ENCODE measurements around the gene CASP4.
A peak's percentile ranks its signal among the peaks of the same experiment; 100 is the strongest.

CASP4 gene

GRCh38 chr11:104968355-104968855 is at the start of gene CASP4:
Gene CASP4, minus strand, starts transcription at chr11:104968574. Its CDS starts 49 bp downstream, at chr11:104968525.
- Histone ChIP-seq H3K9me3 (ENCODE audit: control insufficient read depth in 5 of 5, low read length in 5 of 5) (peaks cover 0 to 9% (median 0%) of the 10 kb centered on the region in 5 donors), H3K4me1 (ENCODE audit: control insufficient read depth in 5 of 5, insufficient read depth in 5 of 5, low read length in 5 of 5) (peaks cover 0 to 40% (median 27%) of the 10 kb centered on the region in 5 donors), H3K27ac (ENCODE audit: low read depth, low read length) (peak within 1 kb of the TSS; percentile 92), H3K36me3 (ENCODE audit: control insufficient read depth in 5 of 5, insufficient read depth in 5 of 5, low read length in 5 of 5) (no peaks in the 10 kb centered on the region), H3K27me3 (ENCODE audit: control insufficient read depth in 5 of 5, insufficient read depth in 4 of 5, low read length in 5 of 5) (no peaks in the 10 kb centered on the region), H3K4me3 (ENCODE audit: low read depth in 1 of 5, low read length in 5 of 5) (peak within 1 kb of the TSS; percentile 75 to 94 (median 84)), H3K9ac (ENCODE audit: low read length in 5 of 5) (peak within 1 kb of the TSS; percentile 57 to 98 (median 87))

GRCh38 chr11:105007463-105007862 is 39.1 kb upstream of the CASP4 start:
- Histone ChIP-seq H3K36me3 (ENCODE audit: control insufficient read depth in 5 of 5, insufficient read depth in 5 of 5, low read length in 5 of 5) (no peaks in the 10 kb centered on the region), H3K4me3 (ENCODE audit: low read depth in 1 of 5, low read length in 5 of 5) (no peak overlapping the region), H3K27me3 (ENCODE audit: control insufficient read depth in 5 of 5, insufficient read depth in 4 of 5, low read length in 5 of 5) (no peaks in the 10 kb centered on the region), H3K27ac (ENCODE audit: low read depth, low read length) (no peak overlapping the region), H3K4me1 (ENCODE audit: control insufficient read depth in 5 of 5, insufficient read depth in 5 of 5, low read length in 5 of 5) (no peaks in the 10 kb centered on the region), H3K9me3 (ENCODE audit: control insufficient read depth in 5 of 5, low read length in 5 of 5) (no peaks in the 10 kb centered on the region), H3K9ac (ENCODE audit: low read length in 5 of 5) (no peak overlapping the region)

DNA sequence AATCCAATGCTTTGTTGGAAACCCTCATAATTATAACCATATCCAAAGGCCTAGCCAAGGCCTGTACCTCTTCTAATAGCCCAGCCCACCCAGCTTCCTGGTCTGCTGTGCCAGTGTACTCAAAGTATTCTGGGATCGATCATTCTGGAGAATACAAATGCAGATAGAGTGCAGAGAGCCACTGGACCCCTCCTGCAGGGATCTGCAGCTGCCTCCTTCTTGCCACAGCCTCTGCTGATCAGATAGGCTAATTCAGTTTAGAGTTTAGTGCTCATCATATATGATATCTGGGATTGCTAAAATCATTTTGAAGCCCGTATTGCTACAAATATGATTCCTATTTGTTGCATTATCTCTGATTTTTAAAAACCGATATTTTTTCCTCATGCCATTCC is 37.1 kb upstream of the CASP4 start:
- H3K4me3 ChIP-seq (ENCODE audit: low read depth in 1 of 5, low read length in 5 of 5): no peak overlapping the region
- no peaks in the 10 kb centered on the region for H3K36me3 ChIP-seq (ENCODE audit: control insufficient read depth in 5 of 5, insufficient read depth in 5 of 5, low read length in 5 of 5)
- H3K4me1 ChIP-seq (ENCODE audit: control insufficient read depth in 5 of 5, insufficient read depth in 5 of 5, low read length in 5 of 5): peaks cover 0 to 4% (median 0%) of the 10 kb centered on the region in 5 donors
- H3K9me3 ChIP-seq (ENCODE audit: control insufficient read depth in 5 of 5, low read length in 5 of 5): no peaks in the 10 kb centered on the region
- H3K9ac ChIP-seq (ENCODE audit: low read length in 5 of 5): no peak overlapping the region
- H3K27ac ChIP-seq (ENCODE audit: low read depth, low read length): no peak overlapping the region
- H3K27me3 ChIP-seq (ENCODE audit: control insufficient read depth in 5 of 5, insufficient read depth in 4 of 5, low read length in 5 of 5): no peaks in the 10 kb centered on the region

- H3K9me3 ChIP-seq (ENCODE audit: control insufficient read depth in 5 of 5, low read length in 5 of 5): no peaks in the 10 kb centered on the region
- no peak overlapping the region for H3K9ac ChIP-seq (ENCODE audit: low read length in 5 of 5)
- no peak overlapping the region for H3K27ac ChIP-seq (ENCODE audit: low read depth, low read length)
- H3K36me3 ChIP-seq (ENCODE audit: control insufficient read depth in 5 of 5, insufficient read depth in 5 of 5, low read length in 5 of 5): no peaks in the 10 kb centered on the region
- H3K4me3 ChIP-seq (ENCODE audit: low read depth in 1 of 5, low read length in 5 of 5): no peak overlapping the region
- peaks cover 0 to 4% (median 0%) of the 10 kb centered on the region in 5 donors for H3K4me1 ChIP-seq (ENCODE audit: control insufficient read depth in 5 of 5, insufficient read depth in 5 of 5, low read length in 5 of 5)
- H3K27me3 ChIP-seq (ENCODE audit: control insufficient read depth in 5 of 5, insufficient read depth in 4 of 5, low read length in 5 of 5): no peaks in the 10 kb centered on the region
Observed at GRCh38 chr11:105004021-105004420, 35.6 kb upstream of the CASP4 start.

- Histone ChIP-seq H3K9me3 (ENCODE audit: control insufficient read depth in 5 of 5, low read length in 5 of 5) (no peaks in the 10 kb centered on the region), H3K36me3 (ENCODE audit: control insufficient read depth in 5 of 5, insufficient read depth in 5 of 5, low read length in 5 of 5) (no peaks in the 10 kb centered on the region), H3K4me3 (ENCODE audit: low read depth in 1 of 5, low read length in 5 of 5) (no peak overlapping the region), H3K4me1 (ENCODE audit: control insufficient read depth in 5 of 5, insufficient read depth in 5 of 5, low read length in 5 of 5) (peaks cover 0 to 4% (median 0%) of the 10 kb centered on the region in 5 donors), H3K27ac (ENCODE audit: low read depth, low read length) (no peak overlapping the region), H3K9ac (ENCODE audit: low read length in 5 of 5) (no peak overlapping the region), H3K27me3 (ENCODE audit: control insufficient read depth in 5 of 5, insufficient read depth in 4 of 5, low read length in 5 of 5) (no peaks in the 10 kb centered on the region)
Observed at GRCh38 chr11:105003151-105003550, 34.8 kb upstream of the CASP4 start.

DNA sequence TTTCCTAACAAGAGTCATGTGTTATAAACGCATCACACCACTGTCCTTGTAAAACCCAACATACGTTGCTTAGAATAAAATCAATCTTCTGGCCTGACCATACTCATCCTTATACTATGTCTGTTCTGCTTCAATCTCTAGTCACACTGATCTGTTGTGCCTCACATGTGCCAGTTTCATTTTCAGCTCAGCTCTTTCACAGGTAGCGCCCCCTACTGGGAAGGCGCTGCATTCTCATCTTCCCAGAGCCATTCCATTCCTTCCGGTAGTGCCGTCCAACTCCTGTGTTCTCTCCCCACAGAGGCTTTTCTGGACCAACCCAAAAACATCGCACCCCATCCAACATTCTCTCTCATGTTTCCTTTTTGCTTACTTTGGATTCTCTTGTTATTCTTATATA is 32.4 kb upstream of the CASP4 start:
- no peak overlapping the region for H3K4me3 ChIP-seq (ENCODE audit: low read depth in 1 of 5, low read length in 5 of 5)
- no peaks in the 10 kb centered on the region for H3K36me3 ChIP-seq (ENCODE audit: control insufficient read depth in 5 of 5, insufficient read depth in 5 of 5, low read length in 5 of 5)
- H3K27ac ChIP-seq (ENCODE audit: low read depth, low read length): no peak overlapping the region
- no peaks in the 10 kb centered on the region for H3K9me3 ChIP-seq (ENCODE audit: control insufficient read depth in 5 of 5, low read length in 5 of 5)
- no peaks in the 10 kb centered on the region for H3K27me3 ChIP-seq (ENCODE audit: control insufficient read depth in 5 of 5, insufficient read depth in 4 of 5, low read length in 5 of 5)
- H3K4me1 ChIP-seq (ENCODE audit: control insufficient read depth in 5 of 5, insufficient read depth in 5 of 5, low read length in 5 of 5): peaks cover 0 to 4% (median 0%) of the 10 kb centered on the region in 5 donors
- H3K9ac ChIP-seq (ENCODE audit: low read length in 5 of 5): no peak overlapping the region

GRCh38 chr11:105000167-105000566 is 31.8 kb upstream of the CASP4 start:
- peaks cover 0 to 4% (median 0%) of the 10 kb centered on the region in 5 donors for H3K4me1 ChIP-seq (ENCODE audit: control insufficient read depth in 5 of 5, insufficient read depth in 5 of 5, low read length in 5 of 5)
- no peaks in the 10 kb centered on the region for H3K36me3 ChIP-seq (ENCODE audit: control insufficient read depth in 5 of 5, insufficient read depth in 5 of 5, low read length in 5 of 5)
- H3K9me3 ChIP-seq (ENCODE audit: control insufficient read depth in 5 of 5, low read length in 5 of 5): no peaks in the 10 kb centered on the region
- H3K9ac ChIP-seq (ENCODE audit: low read length in 5 of 5): no peak overlapping the region
- H3K27ac ChIP-seq (ENCODE audit: low read depth, low read length): no peak overlapping the region
- H3K27me3 ChIP-seq (ENCODE audit: control insufficient read depth in 5 of 5, insufficient read depth in 4 of 5, low read length in 5 of 5): no peaks in the 10 kb centered on the region
- no peak overlapping the region for H3K4me3 ChIP-seq (ENCODE audit: low read depth in 1 of 5, low read length in 5 of 5)

- Histone ChIP-seq H3K36me3 (ENCODE audit: control insufficient read depth in 5 of 5, insufficient read depth in 5 of 5, low read length in 5 of 5) (no peaks in the 10 kb centered on the region), H3K27ac (ENCODE audit: low read depth, low read length) (no peak overlapping the region), H3K4me3 (ENCODE audit: low read depth in 1 of 5, low read length in 5 of 5) (no peak overlapping the region), H3K27me3 (ENCODE audit: control insufficient read depth in 5 of 5, insufficient read depth in 4 of 5, low read length in 5 of 5) (no peaks in the 10 kb centered on the region), H3K9ac (ENCODE audit: low read length in 5 of 5) (no peak overlapping the region), H3K9me3 (ENCODE audit: control insufficient read depth in 5 of 5, low read length in 5 of 5) (no peaks in the 10 kb centered on the region), H3K4me1 (ENCODE audit: control insufficient read depth in 5 of 5, insufficient read depth in 5 of 5, low read length in 5 of 5) (peaks cover 0 to 4% (median 0%) of the 10 kb centered on the region in 5 donors)
Observed at GRCh38 chr11:104999721-105000120, 31.3 kb upstream of the CASP4 start.

DNA sequence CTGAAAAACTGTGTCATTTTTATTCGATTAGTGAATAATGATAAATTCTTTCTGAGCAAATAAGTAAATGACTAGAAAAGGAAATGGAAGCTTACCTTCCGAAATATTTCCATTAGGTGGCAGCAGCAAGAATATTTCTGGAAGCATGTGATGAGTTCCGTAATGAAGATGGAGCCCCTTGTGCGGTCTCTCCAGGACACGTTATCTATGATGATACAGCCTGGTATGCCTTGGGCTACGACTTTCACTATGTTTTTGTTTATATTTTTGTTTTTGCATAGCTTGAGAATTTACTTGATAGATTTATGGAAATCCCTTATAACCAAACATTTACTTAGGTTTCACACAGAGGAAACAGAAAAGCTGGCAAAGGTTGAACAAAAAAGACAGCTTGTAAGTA is 28.9 kb upstream of the CASP4 start:
- Histone ChIP-seq H3K9me3 (ENCODE audit: control insufficient read depth in 5 of 5, low read length in 5 of 5) (no peaks in the 10 kb centered on the region), H3K27ac (ENCODE audit: low read depth, low read length) (no peak overlapping the region), H3K9ac (ENCODE audit: low read length in 5 of 5) (no peak overlapping the region), H3K4me1 (ENCODE audit: control insufficient read depth in 5 of 5, insufficient read depth in 5 of 5, low read length in 5 of 5) (peaks cover 0 to 5% (median 0%) of the 10 kb centered on the region in 5 donors), H3K27me3 (ENCODE audit: control insufficient read depth in 5 of 5, insufficient read depth in 4 of 5, low read length in 5 of 5) (no peaks in the 10 kb centered on the region), H3K4me3 (ENCODE audit: low read depth in 1 of 5, low read length in 5 of 5) (no peak overlapping the region), H3K36me3 (ENCODE audit: control insufficient read depth in 5 of 5, insufficient read depth in 5 of 5, low read length in 5 of 5) (no peaks in the 10 kb centered on the region)

- Histone ChIP-seq H3K4me1 (ENCODE audit: control insufficient read depth in 5 of 5, insufficient read depth in 5 of 5, low read length in 5 of 5) (peaks cover 0 to 6% (median 0%) of the 10 kb centered on the region in 5 donors), H3K9me3 (ENCODE audit: control insufficient read depth in 5 of 5, low read length in 5 of 5) (no peaks in the 10 kb centered on the region), H3K27ac (ENCODE audit: low read depth, low read length) (no peak overlapping the region), H3K9ac (ENCODE audit: low read length in 5 of 5) (no peak overlapping the region), H3K4me3 (ENCODE audit: low read depth in 1 of 5, low read length in 5 of 5) (no peak overlapping the region), H3K27me3 (ENCODE audit: control insufficient read depth in 5 of 5, insufficient read depth in 4 of 5, low read length in 5 of 5) (no peaks in the 10 kb centered on the region), H3K36me3 (ENCODE audit: control insufficient read depth in 5 of 5, insufficient read depth in 5 of 5, low read length in 5 of 5) (no peaks in the 10 kb centered on the region)
Observed at GRCh38 chr11:104995001-104995408, 26.6 kb upstream of the CASP4 start.

Measured in subcutaneous abdominal adipose tissue (tissue), 5 donors.